ENCODE measurements around the gene RIPPLY3. TPM values are rescaled to one million over a fixed set of nuclear protein-coding genes. Genes with fewer than 3 reads are reported as not detected.

RIPPLY3 gene
- total and polyA plus RNA-seq, 9 donors = not detected

GRCh38 chr21:37064841-37065240 lies 58.3 kb downstream of the RIPPLY3 start:
- intact Hi-C loops (cut with DNase I) = no loop called here
- no peaks in the 10 kb centered on the region for H3K9me3 ChIP-seq
- TF ChIP-seq EP300 (IDR thresholded peaks at IDR 0.05) = no peak
- no peak for TF ChIP-seq CTCF (IDR thresholded peaks at IDR 0.05)
- TF ChIP-seq POLR2A (IDR thresholded peaks at IDR 0.05) = no peak

GRCh38 chr21:37065561-37066177 lies 59.2 kb downstream of the RIPPLY3 start:
- no peak for DNase-seq
- Histone ChIP-seq H3K9me3 (no peaks in the 10 kb centered on the region), H3K27ac (no peak overlapping the region), H3K4me3 (no peak overlapping the region), H3K4me1 (ENCODE audit: insufficient read depth) (peaks cover 7% of the 10 kb centered on the region), H3K27me3 (no peaks in the 10 kb centered on the region), H3K36me3 (no peaks in the 10 kb centered on the region)
- 80 to 83% (median 82%) methylated on average over 9 of the region's 9 CpGs for WGBS, 3 donors
- intact Hi-C loops (cut with DNase I) = no loop called here
- TF ChIP-seq POLR2A (IDR thresholded peaks at IDR 0.05) (no peak), CTCF (IDR thresholded peaks at IDR 0.05) (no peak), EP300 (IDR thresholded peaks at IDR 0.05) (no peak)

More at GRCh38 chr21:37064841-37065240, 58.3 kb downstream of the RIPPLY3 start:
- Histone ChIP-seq H3K27ac (no peak overlapping the region), H3K4me3 (no peak overlapping the region), H3K36me3 (no peaks in the 10 kb centered on the region), H3K4me1 (ENCODE audit: insufficient read depth) (peaks cover 7% of the 10 kb centered on the region), H3K27me3 (no peaks in the 10 kb centered on the region)
- DNase-seq = no peak

Small RNA genes lying within 50 kb of the gene (small RNA-seq; reads per million reads assigned to genes)
- gene RF00019 (not detected), gene RNU6-696P (not detected)

Other genes with a start within 250 kb of the RIPPLY3 start
- gene HLCS, start 40.0 kb upstream of the RIPPLY3 start, total RNA-seq = 10 to 100 TPM in 6 of 7 donors, 1 to 10 TPM in 1; 8.8 to 20.3 (median 12.6) TPM
- gene HLCS, start 40.0 kb upstream of the RIPPLY3 start, polyA plus RNA-seq = 10 to 100 TPM in 1 of 2 donors, 1 to 10 TPM in 1; 4.0 to 12.4 TPM
- gene PIGP, start 66.4 kb downstream of the RIPPLY3 start, total RNA-seq = 10 to 100 TPM; 13.8 to 29.3 (median 21.0) TPM
- 10 to 100 TPM; 17.8 to 78.7 TPM for gene PIGP, start 66.4 kb downstream of the RIPPLY3 start, polyA plus RNA-seq
- 100 to 1,000 TPM; 142 to 192 (median 157) TPM for gene TTC3, start 66.6 kb downstream of the RIPPLY3 start, total RNA-seq
- gene TTC3, start 66.6 kb downstream of the RIPPLY3 start, polyA plus RNA-seq = 10 to 100 TPM; 58.2 to 76.8 TPM